Measurements from ENCODE around the gene ESR1. TPM values are rescaled to one million over a fixed set of nuclear protein-coding genes. Genes with fewer than 3 reads are reported as not detected.

Gene ESR1
- total RNA-seq, 2 donors from 2014 or later = 0.16 to 1.3 TPM

DNA sequence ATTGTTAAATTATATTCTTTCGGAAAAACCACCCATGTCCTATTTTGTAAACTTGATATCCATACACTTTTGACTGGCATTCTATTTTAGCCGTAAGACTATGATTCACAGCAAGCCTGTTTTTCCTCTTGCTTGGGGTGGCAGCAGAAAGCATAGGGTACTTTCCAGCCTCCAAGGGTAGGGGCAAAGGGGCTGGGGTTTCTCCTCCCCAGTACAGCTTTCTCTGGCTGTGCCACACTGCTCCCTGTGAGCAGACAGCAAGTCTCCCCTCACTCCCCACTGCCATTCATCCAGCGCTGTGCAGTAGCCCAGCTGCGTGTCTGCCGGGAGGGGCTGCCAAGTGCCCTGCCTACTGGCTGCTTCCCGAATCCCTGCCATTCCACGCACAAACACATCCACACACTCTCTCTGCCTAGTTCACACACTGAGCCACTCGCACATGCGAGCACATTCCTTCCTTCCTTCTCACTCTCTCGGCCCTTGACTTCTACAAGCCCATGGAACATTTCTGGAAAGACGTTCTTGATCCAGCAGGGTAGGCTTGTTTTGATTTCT lies 2.1 kb upstream of the ESR1 start:
- H3K36me3 Mint-ChIP-seq = peaks cover 0 to 19% of the 10 kb centered on the region in 2 donors

GRCh38 chr6:151806757-151807512 lies 547 bp upstream of the ESR1 start:
- Mint-ChIP-seq H3K36me3 (peaks cover 0 to 19% of the 10 kb centered on the region in 2 donors), H3K27ac (no peak overlapping the region), H3K9me3 (no peaks in the 10 kb centered on the region)
- ATAC-seq (peak in 1 of 2 donors; percentile 39), DNase-seq (ENCODE audit: low spot score in 2 of 2) (peak in 1 of 2 donors; percentile 6)

More for the DNA sequence above, 2.1 kb upstream of the ESR1 start:
- no peak for ATAC-seq
- DNase-seq (ENCODE audit: low spot score in 2 of 2) = no peak
- no peaks in the 10 kb centered on the region for H3K9me3 Mint-ChIP-seq
- H3K27ac Mint-ChIP-seq = no peak overlapping the region

- Mint-ChIP-seq H3K9me3 (no peaks in the 10 kb centered on the region), H3K36me3 (peaks cover 0 to 19% of the 10 kb centered on the region in 2 donors), H3K27ac (no peak overlapping the region)
- ATAC-seq (peak in 1 of 2 donors; percentile 52), DNase-seq (ENCODE audit: low spot score in 2 of 2) (no peak)
These were observed 1.1 kb downstream of the ESR1 start for GRCh38 chr6:151808371-151809241.

- no peak overlapping the region for H3K27ac Mint-ChIP-seq
- peaks cover 0 to 19% of the 10 kb centered on the region in 2 donors for H3K36me3 Mint-ChIP-seq
- H3K9me3 Mint-ChIP-seq = no peaks in the 10 kb centered on the region
- ATAC-seq = no peak
- DNase-seq (ENCODE audit: low spot score in 2 of 2) = no peak
These were observed 3.6 kb downstream of the ESR1 start for GRCh38 chr6:151811081-151811480.

DNA sequence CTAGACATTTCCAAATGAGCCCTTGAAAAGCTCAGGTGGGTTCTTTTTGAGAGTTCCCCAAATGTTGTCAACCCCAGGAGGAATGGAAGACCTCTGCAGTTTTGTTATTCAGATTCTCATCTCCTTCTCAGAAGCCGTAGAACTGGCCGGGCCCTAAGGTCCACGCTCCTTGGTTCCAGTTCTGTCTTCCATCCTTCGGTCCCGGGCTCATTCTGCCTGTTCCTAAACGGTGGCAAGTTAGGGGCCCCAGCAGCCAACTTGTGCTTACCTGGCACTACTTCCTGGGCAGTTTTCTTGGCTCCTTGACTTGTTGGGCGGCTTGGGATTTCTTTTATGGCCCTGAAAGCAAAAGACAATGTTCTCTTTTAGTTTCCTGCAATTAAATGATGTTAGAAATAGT lies 6.4 kb downstream of the ESR1 start:
- no peak for ATAC-seq
- DNase-seq (ENCODE audit: low spot score in 2 of 2) = no peak
- no peak overlapping the region for H3K27ac Mint-ChIP-seq
- peaks cover 0 to 7% of the 10 kb centered on the region in 2 donors for H3K36me3 Mint-ChIP-seq
- H3K9me3 Mint-ChIP-seq = no peaks in the 10 kb centered on the region

DNA sequence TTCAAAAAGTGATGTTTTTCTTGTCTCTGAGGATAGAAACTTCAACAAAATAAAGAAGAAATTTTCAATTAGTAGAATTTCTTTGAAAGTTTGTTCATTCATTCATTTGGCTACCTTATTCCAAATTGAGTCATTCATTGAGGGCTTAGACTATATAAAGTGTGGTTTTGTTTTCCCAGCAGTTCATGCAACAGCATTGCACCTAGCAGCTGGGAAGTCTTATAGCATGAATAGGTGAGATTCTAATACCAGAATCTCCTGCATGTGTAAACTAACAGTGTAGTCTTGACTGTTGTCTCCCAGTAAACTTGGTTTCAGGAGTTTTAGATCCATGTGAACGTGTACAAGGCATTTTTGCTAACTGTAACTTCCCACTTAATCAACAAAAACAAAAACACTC lies 7.1 kb downstream of the ESR1 start:
- H3K9me3 Mint-ChIP-seq = no peaks in the 10 kb centered on the region
- no peak for DNase-seq (ENCODE audit: low spot score in 2 of 2)
- H3K27ac Mint-ChIP-seq = no peak overlapping the region

GRCh38 chr6:151822252-151823111 lies 15.0 kb downstream of the ESR1 start:
- no peaks in the 10 kb centered on the region for H3K36me3 Mint-ChIP-seq
- no peak for DNase-seq (ENCODE audit: low spot score in 2 of 2)

More for the DNA sequence above, 7.1 kb downstream of the ESR1 start:
- H3K36me3 Mint-ChIP-seq = no peaks in the 10 kb centered on the region
- no peak for ATAC-seq

DNA sequence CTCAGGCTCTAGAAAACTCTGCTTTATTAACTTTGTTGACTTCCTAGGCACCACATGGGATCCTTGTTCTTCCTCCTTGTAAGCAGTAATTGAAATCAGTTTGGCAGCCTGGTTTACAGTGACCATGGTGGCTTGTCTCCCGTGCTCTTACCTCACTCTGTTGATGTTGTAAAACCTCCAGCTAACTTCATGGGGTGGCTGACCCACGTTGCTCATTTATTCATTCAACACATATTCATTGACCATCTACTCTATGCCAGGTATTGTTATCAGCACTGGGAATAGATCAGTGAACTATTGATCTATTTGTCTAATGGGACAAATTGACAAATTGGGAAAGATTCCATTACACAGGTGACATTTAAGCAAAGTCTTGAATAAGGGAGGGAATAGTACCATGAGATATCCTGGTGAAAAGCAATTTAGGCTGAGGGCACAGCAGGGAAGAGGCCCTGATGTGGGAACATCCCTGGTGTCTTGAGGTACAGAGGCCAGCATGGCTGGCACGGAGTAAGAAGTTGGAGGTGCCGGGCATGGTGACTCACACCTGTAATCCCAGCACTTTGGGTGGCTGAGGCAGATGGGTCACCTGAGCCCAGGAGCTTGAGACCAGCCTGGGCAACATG lies 19.1 kb downstream of the ESR1 start:
- DNase-seq (ENCODE audit: low spot score in 2 of 2) (no peak), ATAC-seq (no peak)
- Mint-ChIP-seq H3K36me3 (no peaks in the 10 kb centered on the region), H3K9me3 (no peaks in the 10 kb centered on the region), H3K27ac (no peak overlapping the region)

More at GRCh38 chr6:151822252-151823111, 15.0 kb downstream of the ESR1 start:
- no peak overlapping the region for H3K27ac Mint-ChIP-seq
- no peaks in the 10 kb centered on the region for H3K9me3 Mint-ChIP-seq
- ATAC-seq = no peak

GRCh38 chr6:151832710-151833109 lies 25.2 kb downstream of the ESR1 start:
- DNase-seq (ENCODE audit: low spot score in 2 of 2) (no peak), ATAC-seq (peak in 1 of 2 donors; percentile 52)
- Mint-ChIP-seq H3K36me3 (peaks cover 0 to 4% of the 10 kb centered on the region in 2 donors), H3K9me3 (no peaks in the 10 kb centered on the region), H3K27ac (no peak overlapping the region)

- Mint-ChIP-seq H3K36me3 (peaks cover 0 to 4% of the 10 kb centered on the region in 2 donors), H3K27ac (no peak overlapping the region), H3K9me3 (no peaks in the 10 kb centered on the region)
- DNase-seq (ENCODE audit: low spot score in 2 of 2) = no peak
- ATAC-seq = no peak
These were observed 27.9 kb downstream of the ESR1 start for GRCh38 chr6:151835396-151835795.

DNA sequence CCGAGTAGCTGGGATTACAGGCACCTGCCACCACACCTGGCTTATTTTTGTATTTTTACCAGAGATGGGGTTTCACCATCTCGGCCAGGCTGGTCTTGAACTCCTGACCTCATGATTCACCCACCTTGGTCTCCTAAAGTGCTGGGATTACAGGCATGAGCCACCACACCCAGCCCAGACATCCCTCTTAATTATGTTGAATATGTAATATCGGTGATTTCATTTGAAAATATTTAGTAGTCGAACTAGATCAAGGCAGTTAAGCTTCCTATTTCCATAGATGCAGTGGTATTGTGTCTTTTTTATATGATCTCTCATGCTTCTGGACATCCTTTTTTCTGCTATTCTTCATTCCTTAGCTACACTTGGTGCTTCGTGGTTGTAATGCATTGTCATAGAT lies 29.7 kb downstream of the ESR1 start:
- Mint-ChIP-seq H3K36me3 (peaks cover 0 to 4% of the 10 kb centered on the region in 2 donors), H3K27ac (no peak overlapping the region), H3K9me3 (no peaks in the 10 kb centered on the region)
- DNase-seq (ENCODE audit: low spot score in 2 of 2) = no peak
- ATAC-seq = no peak

DNA sequence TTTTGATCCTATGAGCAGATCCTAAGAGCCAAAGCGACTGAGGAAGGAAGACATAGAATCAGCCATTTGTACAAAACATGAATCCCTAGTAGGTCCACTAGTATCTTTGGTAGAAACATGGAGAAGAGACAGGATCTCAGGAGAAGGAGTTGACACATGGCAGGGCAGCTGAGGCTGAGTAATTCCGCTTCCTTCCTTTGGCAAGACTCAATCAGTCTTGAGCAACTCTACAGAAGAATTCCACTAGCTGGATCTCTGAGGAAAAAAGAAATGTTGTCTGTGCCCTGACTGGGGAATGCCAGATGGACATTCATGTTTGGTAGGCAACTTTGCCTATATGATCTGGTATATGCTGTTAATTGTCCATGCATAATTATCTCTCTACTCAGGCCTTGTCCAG lies 35.3 kb downstream of the ESR1 start:
- DNase-seq (ENCODE audit: low spot score in 2 of 2) (no peak), ATAC-seq (no peak)
- Mint-ChIP-seq H3K36me3 (no peaks in the 10 kb centered on the region), H3K9me3 (peaks cover 0 to 5% of the 10 kb centered on the region in 2 donors), H3K27ac (no peak overlapping the region)

DNA sequence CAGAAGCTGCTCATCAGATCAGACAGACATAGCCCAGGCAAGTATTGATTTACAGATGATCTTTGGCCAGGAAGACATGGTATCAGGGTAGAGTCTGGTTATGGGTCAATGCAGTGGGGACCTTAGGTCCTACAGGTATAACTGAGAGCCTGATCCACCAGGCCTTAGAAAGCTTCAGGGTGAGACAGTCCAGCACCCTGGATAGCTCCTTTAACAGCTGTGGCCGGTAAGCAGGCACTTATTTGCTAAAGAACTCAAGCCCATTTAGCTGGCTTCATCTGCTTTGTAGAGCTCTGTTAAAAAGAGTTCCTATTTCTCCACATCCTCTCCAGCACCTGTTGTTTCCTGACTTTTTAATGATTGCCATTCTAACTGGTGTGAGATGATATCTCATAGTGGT lies 39.6 kb downstream of the ESR1 start:
- peak in 1 of 2 donors; percentile 3 for DNase-seq (ENCODE audit: low spot score in 2 of 2)
- no peak for ATAC-seq
- H3K27ac Mint-ChIP-seq = no peak overlapping the region
- no peaks in the 10 kb centered on the region for H3K36me3 Mint-ChIP-seq
- H3K9me3 Mint-ChIP-seq = peaks cover 0 to 5% of the 10 kb centered on the region in 2 donors

DNA sequence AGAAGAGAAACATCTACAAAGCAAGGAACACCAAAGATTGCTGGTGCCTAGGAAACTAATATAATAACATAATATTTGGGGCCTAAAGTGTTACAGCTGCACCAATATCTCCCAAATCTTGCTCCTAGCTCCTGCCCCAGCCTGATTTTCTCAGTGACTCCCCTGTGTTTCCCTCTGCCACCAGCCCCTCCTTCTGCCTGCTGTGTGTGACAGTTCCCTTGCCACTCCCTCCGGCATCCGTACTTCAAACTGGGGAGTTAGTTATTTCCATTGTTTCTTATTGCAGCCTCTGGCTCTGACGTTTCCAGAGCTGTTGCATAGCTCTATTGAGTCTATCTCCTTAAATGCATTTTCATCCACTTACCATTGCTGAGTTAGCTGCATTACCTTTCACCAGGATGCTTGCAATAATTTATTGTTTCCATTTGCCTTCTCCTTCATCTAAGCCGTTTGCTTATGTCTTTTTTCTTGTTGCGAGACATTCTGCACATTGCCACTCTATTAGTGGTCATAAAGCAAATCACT lies 43.1 kb downstream of the ESR1 start:
- Mint-ChIP-seq H3K9me3 (peaks cover 0 to 5% of the 10 kb centered on the region in 2 donors), H3K36me3 (no peaks in the 10 kb centered on the region), H3K27ac (no peak overlapping the region)
- ATAC-seq = no peak
- no peak for DNase-seq (ENCODE audit: low spot score in 2 of 2)

DNA sequence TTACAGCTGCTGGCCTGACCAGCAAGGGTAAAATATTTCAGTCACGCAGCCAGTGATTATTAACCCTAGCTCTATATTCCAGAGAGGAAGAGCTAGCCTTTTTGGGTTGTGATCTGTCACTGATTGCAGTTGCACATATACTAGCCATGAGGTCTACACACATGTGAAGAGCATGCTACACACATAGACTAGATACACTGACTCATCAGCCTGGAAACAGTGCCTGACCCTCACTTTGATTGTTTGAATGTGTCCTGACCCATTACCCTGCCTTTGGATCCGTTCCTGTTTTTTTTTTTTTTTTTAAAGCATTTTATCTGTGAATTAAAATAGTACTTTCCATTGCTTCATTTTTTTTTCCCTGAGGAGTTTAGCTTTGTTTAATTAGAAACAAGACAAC lies 50.8 kb downstream of the ESR1 start:
- Mint-ChIP-seq H3K27ac (no peak overlapping the region), H3K9me3 (no peaks in the 10 kb centered on the region), H3K36me3 (peaks cover 0 to 1% of the 10 kb centered on the region in 2 donors)
- no peak for ATAC-seq
- no peak for DNase-seq (ENCODE audit: low spot score in 2 of 2)

DNA sequence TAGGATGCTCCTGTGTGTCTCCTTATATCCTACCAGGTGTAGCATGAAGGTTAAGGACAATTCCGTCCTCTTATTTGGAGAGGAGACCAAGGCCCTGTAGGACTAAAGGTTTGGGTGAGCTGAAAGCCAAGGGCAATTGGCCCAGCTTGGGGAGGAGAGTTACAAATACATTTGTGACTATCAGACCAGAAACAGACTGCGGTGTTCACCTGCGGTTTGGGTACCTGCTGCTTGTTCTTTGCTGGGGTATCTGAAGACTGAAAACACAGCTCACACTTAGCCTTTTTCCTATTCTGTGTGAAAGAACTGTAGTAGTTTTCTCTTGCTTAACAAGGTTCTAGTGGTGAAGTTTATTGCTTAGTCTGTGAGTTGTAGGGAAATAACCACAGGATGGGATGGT lies 55.0 kb downstream of the ESR1 start:
- no peak for DNase-seq (ENCODE audit: low spot score in 2 of 2)
- Mint-ChIP-seq H3K36me3 (peaks cover 0 to 5% of the 10 kb centered on the region in 2 donors), H3K9me3 (peaks cover 0 to 3% of the 10 kb centered on the region in 2 donors), H3K27ac (no peak overlapping the region)
- ATAC-seq = no peak

Measured in activated naive CD4-positive, alpha-beta T cell treated with anti-CD3 and anti-CD28 coated beads, Interleukin-2, amount 50 U/mL, for 72 hours (primary cell).